HG02885 (cell line): Measurements from ENCODE around the gene LRRN2.
"Not testable (repeated sequence)": the region's sequence is repeated elsewhere in the genome, so short reads cannot be mapped to it uniquely, and the experiment has no call there.

ENCODE experiments used
- ATAC-seq: cut with Tn5 transposase; IDR thresholded peaks from one replicate; pipeline ENCODE4 v1.9.1; 2021; ENCODE audit warnings: mild to moderate bottlenecking; ENCODE audit not compliant: unreplicated experiment, poor library complexity

LRRN2 gene

DNA sequence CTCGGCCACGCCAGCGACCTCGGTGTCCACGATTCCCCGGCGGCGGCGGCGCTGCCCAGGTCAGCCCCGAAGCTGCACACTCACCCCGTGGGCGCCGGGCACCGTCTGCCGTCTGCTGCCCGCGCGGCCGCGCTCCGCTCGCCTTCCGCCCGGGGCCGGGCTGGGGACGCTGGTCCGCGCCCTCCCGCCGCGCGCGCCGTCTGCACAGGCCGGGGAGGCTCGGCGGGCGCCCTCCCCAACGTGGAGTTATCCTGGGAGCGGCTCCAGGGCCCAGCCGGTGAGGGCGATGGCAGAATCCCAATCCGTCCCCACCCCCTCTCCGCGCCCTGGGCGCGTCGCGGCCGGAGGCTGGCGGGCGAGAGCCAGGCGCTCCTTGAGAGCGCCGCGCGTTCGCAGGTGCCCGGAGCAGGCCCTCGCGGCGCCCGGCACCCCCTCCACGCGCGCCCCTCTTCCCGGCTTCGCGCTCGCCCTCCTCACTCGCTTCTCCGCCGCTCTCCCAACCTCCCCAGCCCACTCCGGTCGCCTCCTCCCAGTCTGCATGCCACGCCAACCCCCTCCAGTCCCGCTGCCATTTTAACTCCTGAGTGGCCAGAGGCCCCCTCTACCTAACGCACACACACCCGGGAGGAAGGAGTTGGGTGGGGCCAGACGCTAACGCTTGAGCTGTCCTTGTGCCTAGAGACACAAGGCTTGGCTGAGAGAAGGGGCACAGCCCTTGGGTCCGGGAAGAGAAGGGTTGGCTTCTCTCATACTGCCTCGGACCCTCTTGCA, at the start of gene LRRN2:
TSS of gene LRRN2 (minus strand) at position 503 of the 771 bp plus-strand sequence. CDS start 65,746 bp downstream, outside the sequence.
- no peak for ATAC-seq

DNA sequence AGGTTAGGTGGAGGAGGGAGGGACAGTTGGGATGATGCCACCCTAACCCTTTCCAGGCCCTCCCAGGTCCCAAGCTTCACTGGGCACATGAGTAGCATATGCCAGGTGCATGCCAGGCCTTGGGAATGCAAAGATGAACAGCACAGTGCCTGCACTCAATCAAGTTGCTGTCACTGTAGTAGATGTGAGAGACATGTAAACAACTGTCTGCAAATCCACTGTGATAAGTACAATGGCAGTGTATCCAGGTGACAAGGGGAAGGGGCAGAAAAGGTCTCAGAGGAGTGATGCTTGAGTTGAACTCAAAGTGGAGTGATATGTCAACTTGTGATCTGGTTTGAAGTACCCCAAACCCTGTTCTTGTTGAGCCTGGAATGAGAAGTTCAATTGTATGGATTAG, 49.5 kb upstream of the LRRN2 start:
- ATAC-seq: no peak

DNA sequence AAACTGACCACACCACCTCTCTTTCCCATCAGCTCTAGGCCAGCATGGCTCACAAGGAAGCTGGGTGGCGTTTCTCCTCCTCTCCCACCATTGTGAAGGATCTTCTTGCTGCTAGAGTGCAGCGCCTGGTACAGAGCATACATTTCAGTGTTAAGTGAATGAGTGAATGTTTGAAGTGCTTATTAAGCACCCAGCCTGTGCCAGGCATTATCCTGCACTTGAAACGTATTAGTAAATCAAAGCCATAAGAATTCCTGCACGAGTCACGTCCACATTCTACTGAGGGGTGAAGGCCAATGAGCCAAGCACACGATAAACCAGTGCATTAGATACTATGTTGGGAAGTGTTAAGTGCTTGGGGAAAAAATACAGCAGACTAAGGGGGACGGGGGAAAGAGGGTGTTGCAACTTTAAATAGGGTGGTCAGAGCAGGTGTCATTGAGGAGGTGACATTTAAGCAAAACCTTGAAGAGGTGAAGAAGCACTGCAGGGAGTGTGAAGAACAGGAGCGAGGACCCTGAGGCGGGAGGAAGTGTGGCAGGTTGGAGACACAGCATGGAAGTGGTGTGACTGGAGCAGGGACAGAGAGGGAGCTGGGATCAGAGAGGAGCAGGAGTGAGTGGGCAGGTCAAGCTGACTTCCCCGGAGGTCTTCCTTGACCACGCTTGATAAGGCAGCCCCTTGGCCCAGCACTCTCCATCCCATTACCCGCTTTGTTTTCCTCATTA, 48.5 kb upstream of the LRRN2 start:
- ATAC-seq: no peak

DNA sequence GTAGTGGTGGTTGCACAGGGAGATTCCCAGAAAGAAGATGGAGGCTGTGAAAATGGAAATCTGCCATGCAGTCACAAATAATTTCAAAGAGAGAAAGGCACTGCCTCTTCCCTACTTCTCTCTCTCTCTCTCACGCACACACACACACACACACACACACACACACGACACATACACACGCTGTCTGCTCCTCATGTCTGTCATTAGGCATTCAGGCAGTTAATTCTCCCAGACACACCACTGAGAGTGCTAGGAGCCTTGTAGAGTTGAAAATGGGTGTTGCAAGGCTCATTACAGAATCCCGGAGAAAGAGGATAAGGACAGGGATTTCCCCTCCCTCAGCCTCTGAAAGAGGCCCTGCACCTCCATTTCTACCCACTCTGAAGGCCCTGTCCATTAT, 47.8 kb upstream of the LRRN2 start:
- ATAC-seq: no peak

DNA sequence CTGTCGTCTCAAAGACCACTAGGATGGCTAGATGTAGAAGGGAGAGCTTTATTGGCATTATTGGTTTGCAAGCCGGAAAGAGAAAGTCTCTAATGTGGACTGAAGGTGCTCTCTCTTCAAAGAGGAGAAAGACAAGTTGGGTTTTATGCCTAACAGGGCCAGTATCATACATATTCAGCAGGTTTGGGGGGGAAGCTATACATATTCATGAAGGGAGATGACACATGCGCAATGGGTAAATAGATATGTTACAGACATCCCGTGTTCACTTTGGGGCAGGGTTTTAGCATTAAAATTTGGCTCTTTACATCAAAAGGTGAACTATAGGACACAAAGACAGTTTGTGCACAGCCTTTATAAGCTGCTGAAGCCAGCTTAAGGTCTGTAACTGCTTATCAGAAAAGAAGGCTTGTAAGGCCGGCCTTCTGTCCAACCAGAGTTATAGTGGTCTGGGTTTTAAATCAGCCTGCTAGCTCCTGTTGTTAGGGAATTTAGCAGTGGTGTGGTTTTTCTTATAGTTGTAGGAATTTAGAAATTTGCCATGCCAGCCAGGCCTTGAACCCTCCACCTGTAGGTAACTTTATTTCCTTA, 46.5 kb upstream of the LRRN2 start:
- ATAC-seq: no peak

DNA sequence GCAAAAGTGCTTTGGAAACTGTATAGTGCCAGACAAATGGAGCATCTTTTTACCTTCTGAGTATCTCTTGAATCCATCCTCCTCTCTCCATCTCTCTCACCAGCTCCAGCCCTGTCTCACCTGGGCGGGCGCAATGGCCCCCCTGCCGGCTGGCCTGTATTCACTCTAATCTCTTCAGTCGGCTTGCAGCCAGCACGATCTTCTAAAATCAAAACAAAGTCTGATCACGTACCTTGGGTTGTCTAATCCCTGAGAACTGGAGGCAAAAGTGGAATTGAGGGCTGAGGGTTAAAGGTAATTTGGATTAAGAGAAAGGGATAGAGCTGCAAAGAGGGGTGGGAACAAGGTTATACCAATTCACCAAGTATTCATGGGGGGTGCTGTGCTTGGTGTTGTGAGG, 46.0 kb upstream of the LRRN2 start:
- ATAC-seq: no peak

DNA sequence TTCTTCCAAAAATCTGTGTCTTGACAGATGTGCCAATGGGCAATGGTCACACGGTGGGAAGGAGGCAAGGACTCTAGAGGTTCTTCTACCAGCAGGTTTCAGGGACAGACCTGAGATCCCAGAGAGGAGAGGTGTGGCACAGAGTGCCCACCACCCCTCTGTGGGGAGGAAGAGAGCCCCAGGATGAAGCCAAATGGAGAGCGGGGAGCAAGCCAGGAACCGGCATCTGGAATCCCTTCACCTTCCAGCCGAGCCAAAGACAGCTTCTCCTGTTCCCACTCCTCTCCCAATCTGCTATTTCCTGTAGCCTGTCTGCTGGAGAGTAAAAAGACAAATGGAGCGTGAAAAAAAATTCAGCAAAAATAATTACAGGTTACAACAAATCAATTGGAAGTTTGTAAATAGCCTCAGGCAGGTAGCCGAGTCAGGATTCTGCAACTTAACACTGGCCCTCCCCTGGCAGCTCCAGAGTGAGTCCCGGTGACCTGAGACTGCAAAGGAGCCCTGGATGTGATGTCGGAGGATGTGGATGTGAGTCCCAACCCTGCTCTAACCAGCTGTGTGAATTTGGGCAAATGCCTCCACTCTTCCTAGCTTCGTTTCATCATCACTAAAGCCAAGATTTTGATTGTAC, 45.4 kb upstream of the LRRN2 start:
- ATAC-seq: no peak

DNA sequence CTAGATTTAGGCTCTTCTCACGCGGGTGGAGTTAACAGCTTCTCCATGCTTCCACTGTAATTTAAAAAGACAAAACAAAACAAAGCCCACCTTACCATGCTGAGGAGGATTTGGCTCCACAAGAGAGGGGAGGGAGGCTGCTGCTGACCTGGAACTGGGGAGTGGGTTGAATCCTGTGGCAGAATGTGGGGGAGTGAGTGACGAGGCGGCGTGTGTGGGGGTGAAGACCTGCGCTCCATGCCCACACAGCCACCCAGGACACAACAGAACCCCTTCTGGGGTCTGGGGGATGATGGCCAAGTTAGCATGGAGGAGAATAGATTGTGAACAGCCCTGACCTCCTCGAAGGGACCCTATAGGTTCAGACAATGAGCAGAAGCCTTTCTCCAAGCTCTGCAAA, 44.0 kb upstream of the LRRN2 start:
- no peak for ATAC-seq

DNA sequence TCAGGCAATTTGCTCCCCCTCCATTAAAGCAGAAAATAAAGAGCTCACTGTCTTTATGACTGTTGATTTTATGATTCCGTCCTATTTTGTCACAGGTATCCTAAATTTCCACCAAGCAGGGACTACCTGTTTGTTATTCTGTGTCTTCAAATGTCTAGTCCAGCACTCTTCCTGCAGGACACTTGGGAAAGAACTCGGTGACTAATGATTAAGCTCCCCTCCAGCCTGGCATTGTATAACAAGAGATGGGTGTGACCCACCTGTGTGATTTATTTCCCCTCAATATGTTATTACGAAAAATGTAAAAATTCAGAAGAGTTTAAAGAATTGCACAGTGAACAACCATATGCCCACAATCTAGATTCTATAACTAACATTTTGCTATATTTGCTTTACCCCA, 42.9 kb upstream of the LRRN2 start:
- no peak for ATAC-seq

DNA sequence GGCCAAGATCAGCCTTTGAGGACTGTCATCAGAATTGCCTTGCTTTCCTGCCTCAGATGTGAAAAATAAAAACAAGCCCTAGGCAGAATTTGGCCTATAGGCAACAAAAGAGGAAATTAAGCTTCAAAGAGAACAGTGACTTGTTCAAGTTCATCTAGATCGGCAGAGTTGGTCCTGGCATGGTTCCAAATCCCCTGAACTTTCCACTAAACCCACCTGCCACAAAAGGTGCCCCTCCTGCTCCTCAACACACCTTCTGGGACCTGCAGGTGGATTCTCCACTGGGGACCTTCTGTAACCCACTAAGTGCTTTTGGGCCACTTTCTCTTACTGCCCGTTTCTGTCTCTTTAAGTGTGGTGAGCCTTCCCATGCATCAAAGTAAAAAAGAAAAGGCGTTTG, 42.5 kb upstream of the LRRN2 start:
- ATAC-seq: no peak

DNA sequence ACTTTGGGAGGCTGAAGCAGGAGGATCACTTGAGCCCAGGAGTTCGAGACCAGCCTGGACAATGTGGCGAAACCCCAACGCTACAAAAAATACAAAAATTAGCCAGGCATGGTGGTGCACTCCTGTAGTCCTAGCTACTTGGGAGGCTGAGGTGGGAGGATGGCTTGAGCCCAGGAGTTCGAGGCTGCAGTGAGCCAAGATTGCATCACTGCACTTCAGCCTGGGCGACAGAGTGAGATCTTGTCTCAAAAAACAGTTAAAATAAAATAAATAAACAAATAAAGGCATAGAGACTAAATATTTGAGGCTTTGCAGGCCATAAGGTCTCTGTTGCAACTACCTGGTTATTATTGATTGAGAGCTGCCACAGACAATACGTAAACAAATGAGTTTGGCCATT, 41.9 kb upstream of the LRRN2 start:
- ATAC-seq: not testable (repeated sequence)

DNA sequence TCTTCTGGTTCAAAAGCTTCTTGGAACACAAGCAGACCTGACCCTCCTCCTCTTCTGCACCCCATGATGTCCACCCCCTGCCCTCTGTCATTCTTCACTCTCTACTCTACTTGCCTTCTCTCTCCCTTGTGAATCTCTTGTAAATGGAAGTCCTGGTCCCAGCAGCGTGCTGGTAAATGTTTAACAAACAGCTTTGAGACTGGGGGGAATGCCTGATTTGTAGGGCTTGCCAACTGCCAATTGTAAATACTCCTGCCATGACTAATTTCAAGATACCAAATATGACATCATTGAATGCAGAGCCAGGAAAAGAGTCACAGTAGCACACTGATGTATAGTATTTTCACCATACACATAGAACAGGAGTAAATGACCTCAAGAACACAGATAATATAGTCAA, 40.9 kb upstream of the LRRN2 start:
- no peak for ATAC-seq

DNA sequence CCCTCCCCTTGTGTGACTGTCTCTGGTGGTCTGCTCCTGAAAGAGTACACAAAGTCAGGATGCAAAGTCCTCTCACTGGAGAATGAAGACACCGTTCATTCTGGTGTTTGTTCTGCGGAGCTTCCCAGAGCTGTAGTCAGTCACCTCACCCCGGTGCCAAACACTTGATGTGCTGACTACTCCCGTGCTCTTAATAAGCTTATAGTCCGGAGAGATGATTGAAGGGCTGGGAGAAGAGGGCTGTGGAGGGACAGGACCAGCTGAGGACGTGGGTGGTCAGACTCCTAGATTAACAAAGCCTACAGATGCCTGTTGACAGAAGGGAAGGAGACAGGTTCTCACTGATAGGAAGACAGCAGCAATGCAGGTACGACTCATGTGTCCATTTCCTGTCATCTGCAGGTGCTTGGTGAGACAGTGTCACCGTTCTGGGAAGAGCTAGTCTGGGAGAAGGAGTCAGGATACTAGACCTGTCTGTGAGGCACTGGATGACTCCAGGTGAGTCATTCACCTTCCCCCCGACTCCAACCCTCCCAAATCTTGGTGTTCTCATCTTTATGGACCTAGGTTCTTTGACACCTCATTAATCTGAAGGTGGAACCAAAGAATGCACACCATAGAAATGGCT, 40.4 kb upstream of the LRRN2 start:
- no peak for ATAC-seq

DNA sequence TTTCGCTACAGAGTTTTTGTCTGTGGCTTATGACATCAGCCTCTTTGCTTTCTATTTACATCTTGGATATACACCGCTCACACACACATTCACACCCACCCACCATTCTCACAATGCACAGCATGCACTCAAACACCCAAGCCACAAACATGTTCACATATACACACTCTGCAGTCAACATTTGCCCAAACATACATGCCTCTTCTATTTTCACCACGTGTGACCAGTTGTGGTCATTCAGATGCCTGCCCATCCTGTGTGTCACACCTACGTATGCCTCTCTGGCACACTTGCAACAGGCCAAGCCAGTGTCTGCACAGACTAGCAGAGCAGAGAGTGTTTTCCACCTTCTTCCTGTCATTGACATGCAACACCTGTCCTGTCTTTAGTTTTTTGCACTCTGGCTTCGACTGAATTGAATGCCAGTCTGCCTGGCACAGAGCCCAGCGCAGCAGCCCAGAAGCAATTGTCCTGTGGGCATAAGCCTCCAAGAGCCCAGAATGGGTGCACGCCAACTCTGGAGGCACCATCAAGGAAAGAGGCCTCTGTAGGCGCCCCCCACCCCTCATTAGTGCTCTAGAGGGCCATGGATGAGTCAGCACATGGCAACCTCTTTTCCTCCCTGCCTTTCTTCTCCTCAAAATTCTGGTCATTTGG, 37.7 kb upstream of the LRRN2 start:
- no peak for ATAC-seq

DNA sequence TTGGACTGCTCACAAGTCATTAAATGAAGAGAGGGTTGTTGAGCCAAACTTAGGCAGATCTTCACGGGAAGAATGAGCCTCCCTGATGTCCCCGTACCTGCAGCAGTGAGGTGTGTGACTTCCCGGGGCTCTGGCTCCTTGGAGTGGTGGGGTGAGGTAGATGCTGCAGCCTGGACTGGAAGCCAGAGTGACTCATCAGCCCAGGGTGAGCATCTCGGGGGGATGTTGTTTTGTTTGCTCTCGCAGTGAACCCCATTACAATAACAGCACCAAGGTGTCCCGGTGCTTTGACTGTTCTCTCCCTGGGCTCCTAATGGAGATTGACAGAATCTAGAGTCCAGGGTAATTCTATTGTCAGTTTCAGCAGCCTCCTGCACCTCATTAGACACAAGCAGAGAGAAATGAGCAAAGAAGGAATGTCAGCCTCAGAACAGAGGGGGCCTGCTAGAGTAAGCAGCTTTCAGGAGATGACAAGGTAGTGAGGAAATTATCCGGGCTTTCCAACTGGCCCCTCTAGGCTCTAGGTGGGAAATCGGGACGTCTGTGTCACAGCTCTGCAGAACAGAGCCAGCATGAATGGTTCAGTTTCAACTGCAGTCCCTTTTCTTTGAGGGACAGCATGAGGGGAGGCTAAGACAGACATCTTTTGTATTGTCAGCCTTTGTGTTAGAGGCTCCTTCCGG, 36.0 kb upstream of the LRRN2 start:
- no peak for ATAC-seq

DNA sequence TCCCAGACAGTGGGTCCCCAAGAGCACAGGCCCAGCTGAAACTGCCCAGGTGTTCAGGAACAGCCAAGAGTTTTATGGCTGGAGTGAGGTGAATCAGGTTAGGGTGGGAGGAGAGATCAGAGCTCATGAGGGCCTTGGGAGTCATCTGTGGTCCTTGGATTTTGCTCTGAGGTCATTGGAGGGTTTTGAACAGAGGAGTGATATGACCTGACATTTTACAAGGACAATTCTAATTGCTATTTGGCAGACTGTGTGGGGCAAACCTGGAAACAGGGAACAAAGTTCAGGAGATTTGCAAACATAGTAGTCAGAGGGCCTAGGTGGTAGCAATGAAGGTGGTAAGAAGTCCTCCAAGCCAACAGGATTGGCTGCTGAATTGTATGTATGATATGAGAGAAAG, 31.1 kb upstream of the LRRN2 start:
- ATAC-seq: no peak

DNA sequence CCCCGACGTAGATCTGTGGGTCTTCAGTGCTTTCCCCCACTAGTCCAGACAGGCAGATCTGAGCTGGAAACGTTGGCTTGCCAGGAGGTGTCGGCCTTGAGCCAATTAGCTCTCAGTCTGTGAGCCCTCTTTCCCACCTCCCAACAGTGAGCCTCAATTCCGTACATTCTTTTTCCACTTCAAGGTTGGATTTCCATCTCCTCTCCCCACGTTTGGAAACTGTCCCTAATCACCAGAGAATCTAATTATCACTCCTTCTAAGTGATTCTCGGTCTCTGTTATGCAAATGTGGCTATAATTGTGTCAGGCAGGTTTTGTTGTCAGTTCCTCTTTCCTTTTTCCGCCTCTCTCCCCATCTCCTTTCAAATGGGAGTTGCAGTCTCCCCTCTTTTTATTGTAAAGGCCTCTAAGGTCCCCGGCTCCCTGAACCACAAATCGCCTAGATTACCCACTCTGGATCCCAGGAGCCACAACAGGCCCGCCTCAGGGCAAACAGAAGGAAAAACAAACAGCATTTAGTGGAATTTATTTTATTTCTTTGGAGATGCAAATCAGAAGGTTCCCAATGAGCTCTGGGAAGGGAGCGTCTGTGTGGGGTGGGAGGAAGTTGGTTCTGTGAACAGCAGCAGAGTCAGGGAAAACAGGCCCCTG, 29.4 kb upstream of the LRRN2 start:
- ATAC-seq: no peak

DNA sequence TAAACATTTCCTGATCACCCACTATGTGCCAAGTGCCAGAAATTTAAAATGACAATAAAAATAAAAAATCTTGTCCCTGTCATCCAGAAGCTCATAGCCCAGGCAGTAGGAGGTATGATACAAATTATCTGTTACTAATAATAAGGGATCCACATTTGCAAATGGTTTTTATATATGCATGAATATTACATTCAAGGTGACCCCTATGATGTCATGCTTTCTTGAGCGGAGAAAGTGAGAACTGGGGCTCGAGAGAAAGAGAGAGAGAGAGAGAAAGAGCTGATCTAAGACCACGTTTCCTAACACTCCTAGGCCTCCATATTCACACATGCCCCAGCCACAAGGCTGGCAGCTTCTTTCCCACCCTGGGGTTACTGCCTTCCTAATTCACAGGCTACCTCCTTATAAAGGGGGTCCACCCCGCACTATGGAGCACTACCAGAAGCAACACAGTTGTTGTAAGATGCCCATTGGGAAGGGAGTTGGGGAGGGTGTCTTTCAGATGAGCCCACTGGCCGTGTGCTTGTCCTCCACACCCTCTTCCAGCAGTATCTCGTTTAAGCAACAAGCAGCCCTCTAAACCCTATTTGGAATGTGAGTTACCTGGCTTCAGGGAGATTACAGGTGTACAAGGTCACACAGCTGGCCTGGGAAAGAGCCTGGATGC, 28.8 kb upstream of the LRRN2 start:
- no peak for ATAC-seq

DNA sequence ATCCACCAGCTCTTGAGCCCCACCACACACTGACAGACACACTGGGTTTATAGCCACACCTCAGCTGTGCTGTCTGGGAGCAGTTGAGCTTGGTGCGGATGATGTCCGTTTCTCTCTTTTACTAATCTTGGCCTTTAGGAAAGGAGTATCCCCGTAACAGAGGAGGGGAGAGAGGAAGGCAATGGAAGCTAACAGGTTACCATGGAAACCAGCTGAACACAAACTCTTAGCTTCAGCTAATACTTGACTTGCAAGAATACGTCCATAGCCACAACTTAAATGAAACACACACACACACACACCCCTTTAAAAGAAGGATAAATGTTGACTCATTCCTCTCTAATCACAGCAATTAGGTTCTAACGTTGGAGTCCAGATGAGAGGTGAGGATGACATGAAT, 28.0 kb upstream of the LRRN2 start:
- ATAC-seq: no peak
